ENCODE measurements around the gene PARM1.

GRCh38 chr4:74964311-74964710 is 31.4 kb downstream of the PARM1 start:
- TF ChIP-seq POLR2A (IDR thresholded peaks at IDR 0.05) (no peak), CTCF (IDR thresholded peaks at IDR 0.05) (no peak)
